ENCODE measurements around the gene ZBED4. TPM values are rescaled to one million over a fixed set of nuclear protein-coding genes. Genes with fewer than 3 reads are reported as not detected.
A peak's percentile ranks its signal among the peaks of the same experiment; 100 is the strongest.

Gene ZBED4
- total RNA-seq, 1 donor from 2014 or later = 9.1 TPM

- Histone ChIP-seq H3K4me3 (no peak overlapping the region), H3K4me1 (no peaks in the 10 kb centered on the region), H3K36me3 (peaks cover 0 to 13% of the 10 kb centered on the region in 2 donors), H3K27me3 (no peaks in the 10 kb centered on the region), H3K9me3 (no peaks in the 10 kb centered on the region), H3K27ac (no peak overlapping the region)
- TF ChIP-seq POLR2A (IDR thresholded peaks at IDR 0.05) (no peak), CTCF (IDR thresholded peaks at IDR 0.05) (no peak), POLR2AphosphoS5 (IDR thresholded peaks at IDR 0.05; ENCODE audit: insufficient read depth in 1 of 2, low read depth in 1 of 2) (no peak)
- no peak for DNase-seq (ENCODE audit: extremely low spot score in 2 of 2)
- intact Hi-C loops (cut with DNase I) = no loop called here
Observed at GRCh38 chr22:49863931-49864330, 10.3 kb downstream of the ZBED4 start.

GRCh38 chr22:49865156-49865555, 11.5 kb downstream of the ZBED4 start:
- Histone ChIP-seq H3K4me3 (no peak overlapping the region), H3K36me3 (peaks cover 0 to 13% of the 10 kb centered on the region in 2 donors), H3K27ac (no peak overlapping the region), H3K9me3 (peaks cover 5% of the 10 kb centered on the region), H3K27me3 (no peaks in the 10 kb centered on the region), H3K4me1 (no peaks in the 10 kb centered on the region)
- DNase-seq (ENCODE audit: extremely low spot score in 2 of 2) = no peak
- intact Hi-C loops (cut with DNase I) = no loop called here
- TF ChIP-seq CTCF (IDR thresholded peaks at IDR 0.05) (no peak), POLR2AphosphoS5 (IDR thresholded peaks at IDR 0.05; ENCODE audit: insufficient read depth in 1 of 2, low read depth in 1 of 2) (no peak), POLR2A (IDR thresholded peaks at IDR 0.05) (no peak)

GRCh38 chr22:49866134-49866533, 12.5 kb downstream of the ZBED4 start:
- intact Hi-C loops (cut with DNase I) = no loop called here
- Histone ChIP-seq H3K9me3 (peaks cover 9% of the 10 kb centered on the region), H3K4me1 (no peaks in the 10 kb centered on the region), H3K27ac (no peak overlapping the region), H3K27me3 (no peaks in the 10 kb centered on the region), H3K4me3 (no peak overlapping the region), H3K36me3 (peaks cover 0 to 13% of the 10 kb centered on the region in 2 donors)
- no peak for DNase-seq (ENCODE audit: extremely low spot score in 2 of 2)
- no peak for TF ChIP-seq CTCF (IDR thresholded peaks at IDR 0.05)

GRCh38 chr22:49866646-49867045, 13.0 kb downstream of the ZBED4 start:
- TF ChIP-seq POLR2AphosphoS5 (IDR thresholded peaks at IDR 0.05; ENCODE audit: insufficient read depth in 1 of 2, low read depth in 1 of 2) (no peak), CTCF (IDR thresholded peaks at IDR 0.05) (no peak), POLR2A (IDR thresholded peaks at IDR 0.05) (no peak)
- no peak for DNase-seq (ENCODE audit: extremely low spot score in 2 of 2)
- Histone ChIP-seq H3K36me3 (peaks cover 0 to 13% of the 10 kb centered on the region in 2 donors), H3K27me3 (no peaks in the 10 kb centered on the region), H3K4me3 (no peak overlapping the region), H3K4me1 (no peaks in the 10 kb centered on the region), H3K9me3 (peaks cover 9% of the 10 kb centered on the region), H3K27ac (no peak overlapping the region)
- intact Hi-C loops (cut with DNase I) = no loop called here

GRCh38 chr22:49867303-49868265, 13.9 kb downstream of the ZBED4 start:
- H3K27me3 ChIP-seq = no peaks in the 10 kb centered on the region
- DNase-seq (ENCODE audit: extremely low spot score in 2 of 2) = no peak
- intact Hi-C loops (cut with DNase I) = no loop called here
- peaks cover 9% of the 10 kb centered on the region for H3K9me3 ChIP-seq
- H3K4me1 ChIP-seq = no peaks in the 10 kb centered on the region
- H3K4me3 ChIP-seq = no peak overlapping the region
- TF ChIP-seq CTCF (IDR thresholded peaks at IDR 0.05) = no peak
- no peak for TF ChIP-seq POLR2A (IDR thresholded peaks at IDR 0.05)
- TF ChIP-seq POLR2AphosphoS5 (IDR thresholded peaks at IDR 0.05; ENCODE audit: insufficient read depth in 1 of 2, low read depth in 1 of 2) = peak in 1 of 2 donors; percentile 30
- peaks cover 0 to 13% of the 10 kb centered on the region in 2 donors for H3K36me3 ChIP-seq
- no peak overlapping the region for H3K27ac ChIP-seq
